Activated CD4-positive, alpha-beta T cell treated with anti-CD3 and anti-CD28 coated beads, Interleukin-2, Interleukin-6, amounts not matched to agents 100 ng/mL and 50 ng/mL, durations not matched to agents 16 hours and 8 hours (primary cell): ENCODE results near the gene WDR18.
"Not testable (repeated sequence)": the region's sequence is repeated elsewhere in the genome, so short reads cannot be mapped to it uniquely, and the experiment has no call there.

ENCODE experiments used
- DNase-seq: peaks from one replicate; pipeline ENCODE4 v3.0.0-alpha.2; 2020

Gene WDR18

DNA sequence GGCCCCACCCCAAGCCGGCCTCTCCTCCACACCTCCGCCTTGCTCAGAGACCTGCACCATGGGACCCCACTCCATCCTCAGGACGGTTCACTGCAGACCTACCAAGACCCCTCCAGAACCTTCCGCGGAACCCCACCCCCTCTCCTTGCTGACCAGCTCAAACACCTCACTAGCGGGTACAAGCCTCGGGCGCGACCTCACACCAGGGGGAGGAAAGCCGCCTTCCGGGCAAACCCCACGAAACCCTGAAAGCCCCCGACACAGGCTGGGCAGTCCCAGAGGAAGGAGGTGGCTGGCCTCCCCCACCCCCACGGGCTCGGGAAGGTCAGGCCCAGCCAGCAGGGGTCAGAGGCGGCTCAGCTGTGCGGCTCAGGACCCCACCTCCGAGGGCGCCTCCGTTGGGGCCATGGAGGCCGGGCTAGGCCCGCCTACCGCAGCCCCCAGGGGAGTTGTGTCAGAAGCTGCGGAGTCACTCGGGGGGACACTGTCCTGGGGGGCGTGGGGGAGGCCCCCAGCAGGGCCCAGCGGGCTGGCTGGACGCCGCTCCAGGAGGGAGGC is 25.9 kb downstream of the WDR18 start:
- DNase-seq = no peak

- no peak for DNase-seq
Observed at GRCh38 chr19:1010586-1011510, 26.7 kb downstream of the WDR18 start.

GRCh38 chr19:1011831-1012333 is 27.7 kb downstream of the WDR18 start:
- no peak for DNase-seq

- DNase-seq = no peak
Observed at GRCh38 chr19:1012334-1012733, 28.2 kb downstream of the WDR18 start.

DNA sequence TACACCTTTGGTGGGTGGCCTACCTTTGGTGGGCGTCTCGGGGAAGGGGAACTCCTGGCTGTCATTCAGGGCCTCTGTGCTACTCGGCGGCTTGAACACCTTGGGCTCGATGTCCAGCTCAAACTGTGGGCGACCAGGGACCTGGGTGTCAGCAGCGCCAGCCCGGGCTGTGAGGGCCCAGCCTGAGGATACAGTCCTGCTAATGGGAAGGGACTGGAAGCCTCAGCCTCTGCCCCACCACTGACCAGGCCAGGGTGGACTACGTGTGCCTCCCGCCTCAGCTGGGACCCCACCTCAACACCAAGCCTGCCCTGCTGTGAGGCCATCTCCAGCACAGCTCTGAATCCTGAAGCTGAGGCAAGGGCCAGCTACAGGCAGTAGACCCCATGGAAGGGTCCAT is 29.1 kb downstream of the WDR18 start:
- DNase-seq = no peak

GRCh38 chr19:1014161-1015060 is 30.3 kb downstream of the WDR18 start:
- DNase-seq = no peak

DNA sequence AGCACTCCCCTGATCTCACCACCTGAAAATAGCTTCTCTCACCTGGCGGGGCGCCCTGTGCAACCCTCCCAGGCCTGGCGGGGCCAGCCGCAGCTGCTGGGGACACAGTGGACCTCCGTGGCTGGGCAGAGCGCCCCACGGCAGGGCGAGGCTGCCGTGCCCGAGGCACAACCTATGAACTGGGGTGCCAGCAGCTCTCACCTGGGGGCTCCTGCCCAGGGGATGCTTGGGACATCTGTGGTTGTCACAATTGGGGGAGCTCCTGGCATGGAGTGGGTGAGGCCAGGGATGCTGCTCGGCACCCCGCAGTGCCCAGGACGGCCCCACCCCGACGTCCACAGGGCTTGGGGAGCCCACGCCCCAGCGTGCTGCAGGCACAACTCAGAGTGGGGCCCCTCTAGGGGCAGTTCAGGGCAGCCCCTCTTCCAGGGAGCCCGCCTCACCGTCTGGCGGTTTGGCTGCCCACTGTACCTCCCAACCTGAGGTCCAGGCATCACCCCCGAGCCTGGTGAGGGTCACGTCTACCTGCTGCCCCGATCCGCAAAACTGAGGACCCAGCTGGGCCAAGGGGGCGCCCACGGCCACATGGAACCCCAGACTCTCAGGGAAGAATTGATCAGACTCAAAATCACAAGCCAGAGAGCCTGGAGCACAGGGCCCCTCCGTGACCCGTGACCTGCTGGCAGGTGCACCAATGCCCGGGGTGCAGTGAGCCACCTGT is 31.1 kb downstream of the WDR18 start:
- no peak for DNase-seq

DNA sequence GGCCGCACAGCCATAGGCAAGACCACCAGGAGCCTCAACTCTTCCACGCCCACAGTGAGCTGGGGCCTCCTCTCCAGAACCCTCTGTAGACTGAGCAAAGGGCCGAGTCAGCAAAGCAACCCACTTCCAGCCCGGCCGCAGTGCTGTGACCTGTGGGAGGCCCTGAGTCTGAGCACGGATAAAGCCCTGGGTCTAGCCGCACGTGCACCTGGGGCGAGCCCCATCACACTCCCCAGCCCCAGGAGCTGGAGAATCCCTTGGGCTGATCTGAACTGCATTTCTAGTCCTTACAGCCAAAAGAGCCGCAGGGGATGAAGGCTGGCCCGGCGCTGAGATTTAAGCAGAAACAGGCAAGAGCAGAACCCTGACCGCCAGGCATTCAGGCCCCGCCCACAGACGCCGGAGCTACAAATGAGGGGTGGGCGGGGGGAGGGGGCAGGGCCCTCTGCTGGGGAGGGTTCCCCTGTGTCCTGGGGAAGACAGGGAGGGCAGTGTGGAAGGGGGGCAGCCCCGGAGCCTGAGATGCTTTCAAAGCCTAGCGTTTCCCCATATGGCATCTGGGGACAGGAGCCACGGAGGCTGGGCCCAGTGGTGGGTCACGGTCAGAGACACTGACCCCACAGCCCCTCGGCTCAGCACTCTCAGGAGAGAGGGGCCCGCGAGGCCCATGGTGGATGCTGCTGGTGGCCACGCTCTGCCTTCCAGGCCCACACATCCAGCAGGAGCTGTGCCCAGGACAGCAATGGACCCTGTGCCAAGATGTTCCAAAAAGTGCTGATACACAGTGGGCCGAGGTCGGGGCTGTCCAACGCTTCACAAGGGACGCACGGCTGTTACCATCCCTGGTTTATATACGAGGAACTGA is 31.9 kb downstream of the WDR18 start:
- no peak for DNase-seq

DNA sequence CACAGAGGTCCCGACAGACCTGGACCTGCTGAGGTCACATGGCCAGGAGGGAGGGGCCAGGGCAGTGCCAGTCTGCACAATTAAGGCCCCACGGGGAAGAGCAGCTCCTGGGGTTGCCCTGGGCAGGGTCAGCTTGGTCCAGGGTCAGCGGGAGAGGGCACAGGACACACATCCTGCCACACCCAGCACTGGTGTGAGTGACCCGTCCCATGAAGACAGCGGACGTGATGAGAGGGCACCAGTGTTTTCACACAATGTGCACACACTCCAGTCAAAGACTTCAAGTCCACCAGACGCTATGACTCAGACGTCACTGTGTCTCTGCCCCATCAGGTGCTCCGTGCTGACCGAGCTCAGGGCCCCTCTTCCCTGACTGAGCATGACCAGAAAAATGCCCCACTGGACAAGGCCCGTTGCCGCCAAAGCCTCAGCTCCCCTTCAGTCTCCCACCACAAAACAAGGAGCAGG is 32.5 kb downstream of the WDR18 start:
- DNase-seq = no peak

DNA sequence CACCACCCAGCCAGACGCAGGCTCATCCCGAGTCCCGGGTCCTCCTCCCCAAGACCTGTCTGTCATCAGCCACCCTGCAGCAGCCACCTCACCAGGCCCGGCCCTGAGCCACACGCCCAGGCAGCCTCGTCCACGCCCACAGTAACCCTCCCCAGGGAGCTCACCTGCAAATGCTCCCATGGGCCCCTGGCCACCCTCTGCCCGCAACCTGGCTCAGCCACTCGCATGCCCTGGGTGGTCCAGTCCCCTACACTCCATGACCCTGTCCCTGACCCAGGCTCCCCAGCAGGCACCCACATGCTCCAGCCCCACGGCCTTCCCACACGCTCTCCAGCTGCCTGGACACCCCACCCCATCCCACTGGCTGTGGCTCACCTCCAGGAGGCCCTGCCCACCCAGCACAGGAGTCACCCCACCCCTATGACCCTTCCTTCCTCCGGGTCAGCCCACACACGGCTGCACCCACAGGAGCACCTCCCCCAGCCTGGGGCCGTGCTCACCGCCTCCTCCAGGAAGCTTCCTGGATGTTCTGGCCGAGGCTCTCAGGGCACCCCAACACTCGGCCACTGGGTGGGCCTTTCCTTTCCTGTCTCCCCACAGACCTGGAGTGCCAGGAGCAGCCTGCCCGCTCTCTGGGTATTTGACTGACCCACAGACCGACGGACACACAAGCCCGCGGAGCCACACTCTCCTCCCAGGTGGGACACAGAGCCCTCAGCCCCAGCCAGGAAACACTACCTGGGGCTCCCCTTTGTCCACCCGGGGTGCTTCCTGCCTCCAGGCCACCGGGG is 33.2 kb downstream of the WDR18 start:
- no peak for DNase-seq

DNA sequence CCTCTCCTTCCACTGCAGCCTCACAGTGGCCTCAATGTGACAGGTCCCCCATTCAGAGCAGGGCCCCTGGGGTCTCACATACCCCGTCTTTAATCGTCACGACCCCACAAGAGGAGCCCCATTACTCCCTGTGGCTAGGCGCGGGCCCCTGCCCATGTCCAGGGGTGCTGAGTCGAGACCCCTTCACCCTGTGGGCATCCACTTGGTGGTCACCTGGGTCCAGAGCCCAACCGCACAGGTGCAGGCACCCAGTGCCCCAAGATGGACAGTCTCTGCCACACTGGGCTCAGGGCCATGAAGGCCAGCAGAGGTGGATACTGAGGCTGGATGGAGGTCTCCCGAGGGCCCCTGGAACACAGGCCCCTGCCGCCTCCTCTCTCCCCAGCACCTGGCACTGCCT is 33.8 kb downstream of the WDR18 start:
- DNase-seq = no peak

DNA sequence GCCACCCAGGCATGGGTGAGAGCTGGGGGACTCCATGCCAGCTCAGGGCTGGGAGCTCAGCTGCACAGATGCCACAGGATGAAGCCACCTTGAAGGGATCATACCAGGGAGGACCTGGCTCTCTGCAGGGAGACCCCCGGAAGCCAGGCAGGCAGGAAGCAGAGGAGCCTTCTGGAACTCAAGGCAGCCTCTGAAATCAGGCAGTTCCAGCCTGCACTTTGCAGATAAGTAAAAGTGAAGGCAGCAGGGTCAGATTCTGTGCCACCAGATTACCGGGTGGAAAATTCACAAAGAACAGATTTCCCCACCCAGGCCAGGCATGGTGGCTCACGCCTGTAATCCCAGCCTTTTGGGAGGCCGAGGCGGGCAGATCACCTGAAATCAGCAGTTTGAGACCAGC is 34.2 kb downstream of the WDR18 start:
- DNase-seq = no peak

- DNase-seq = no peak
Observed at GRCh38 chr19:1018932-1019615, 34.9 kb downstream of the WDR18 start.

DNA sequence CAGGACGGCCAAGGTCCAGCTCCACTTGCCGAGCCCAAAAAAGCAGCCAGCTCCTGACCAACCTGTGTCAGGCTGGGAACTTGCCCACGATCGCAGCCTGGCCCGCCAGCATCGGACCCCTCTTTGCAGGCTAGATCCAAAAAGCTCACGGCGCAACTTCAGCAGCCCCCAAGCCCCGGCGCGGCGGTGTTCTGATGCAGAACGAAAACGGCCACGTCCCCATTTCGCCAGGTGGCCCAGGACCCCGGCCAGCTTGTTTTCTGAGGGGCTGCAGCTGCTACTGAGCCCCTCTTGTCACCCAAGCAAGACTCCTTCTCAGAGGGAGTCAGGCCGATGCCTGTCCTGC is 35.4 kb downstream of the WDR18 start:
- no peak for DNase-seq

DNA sequence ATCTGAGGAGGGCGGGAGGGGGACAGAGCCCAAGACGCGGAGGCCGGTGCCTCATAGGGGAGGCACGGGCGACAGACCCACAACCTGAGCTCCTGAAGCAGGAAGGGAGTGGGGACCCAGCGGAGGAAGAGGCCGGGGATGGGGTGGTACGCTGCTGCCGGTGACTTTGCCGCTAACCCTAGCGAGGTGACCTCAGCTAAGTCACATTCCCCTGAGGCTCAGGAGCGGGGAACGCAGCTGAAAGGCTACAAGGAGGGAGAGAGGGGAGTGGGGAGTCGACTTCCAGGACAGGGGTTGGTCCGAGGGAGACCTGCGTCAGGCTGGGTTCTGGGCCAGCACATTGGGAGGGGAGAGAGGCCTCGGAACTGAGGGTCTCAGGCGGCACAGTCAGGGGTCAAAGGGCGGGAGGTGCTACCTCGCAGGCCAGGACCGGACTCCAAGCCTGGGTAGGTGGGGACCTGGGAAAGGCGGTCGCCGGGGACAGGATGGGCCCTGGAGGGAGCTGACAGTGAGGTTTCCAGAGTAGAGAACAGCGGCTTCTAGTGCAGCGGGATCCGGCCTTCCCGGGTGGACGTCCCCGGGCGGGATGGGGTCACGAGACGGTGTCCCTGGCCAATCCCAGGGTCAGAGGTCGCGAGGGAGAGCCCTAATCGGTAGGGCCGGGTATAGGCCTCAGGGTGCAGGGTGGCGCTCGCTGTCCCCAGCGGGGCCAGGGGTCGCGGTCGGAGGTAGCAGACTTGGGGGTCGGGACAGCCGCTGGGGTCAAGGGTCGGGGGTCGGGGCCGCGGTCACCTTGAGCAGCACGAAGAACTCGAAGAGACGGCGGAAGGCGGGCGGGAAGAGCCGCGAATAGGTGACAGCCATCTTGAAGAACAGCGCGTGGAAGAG is 36.1 kb downstream of the WDR18 start:
- DNase-seq = no peak

GRCh38 chr19:1020868-1021425 is 36.8 kb downstream of the WDR18 start, which contains the start of gene TMEM259:
TMEM259 (minus strand) TSS chr19:1021123; CDS start chr19:1020996, 127 bp downstream.
- peak; percentile 98 for DNase-seq

- not testable (repeated sequence) for DNase-seq
Observed at GRCh38 chr19:1023883-1024188, 39.7 kb downstream of the WDR18 start.

- DNase-seq = not testable (repeated sequence)
Observed at GRCh38 chr19:1025080-1025479, 40.9 kb downstream of the WDR18 start.
